T-helper 2 cell treated with Interferon-gamma antibody and Interleukin-4, amounts not matched to agents 5 μg/mL and 100 μg/mL, for 36 hours (primary cell): ENCODE measurements around the gene CCL17.

Experiments used
- DNase-seq: peaks from one replicate; pipeline ENCODE4 v3.0.0; 2021; ENCODE audit warnings: low spot score
- H3K27ac Mint-ChIP-seq: one replicate; pipeline ENCODE4 v1.8.0; 2021; ENCODE audit warnings: mild to moderate bottlenecking, mixed read lengths
- H3K27me3 Mint-ChIP-seq: one replicate; pipeline ENCODE4 v1.8.0; 2021; ENCODE audit warnings: low read depth, mixed read lengths
- H3K36me3 Mint-ChIP-seq: one replicate; pipeline ENCODE4 v1.8.0; 2021; ENCODE audit warnings: low read depth, mixed read lengths
- H3K4me1 Mint-ChIP-seq: one replicate; pipeline ENCODE4 v1.8.0; 2021; ENCODE audit warnings: low read depth, mixed read lengths
- H3K4me3 Mint-ChIP-seq: one replicate; pipeline ENCODE4 v1.8.0; 2022; ENCODE audit warnings: mild to moderate bottlenecking, moderate library complexity, mixed read lengths
- H3K9me3 Mint-ChIP-seq: one replicate; pipeline ENCODE4 v1.8.0; 2021; ENCODE audit warnings: mixed read lengths

Gene CCL17

GRCh38 chr16:57446531-57447185 lies 42.1 kb downstream of the CCL17 start:
- peak; percentile 12 for DNase-seq
- H3K27ac Mint-ChIP-seq: peak overlapping the region; percentile 89
- peak overlapping the region; percentile 97 for H3K4me3 Mint-ChIP-seq
- H3K36me3 Mint-ChIP-seq: peaks cover 12% of the 10 kb centered on the region
- peaks cover 2% of the 10 kb centered on the region for H3K9me3 Mint-ChIP-seq
- peaks cover 22% of the 10 kb centered on the region for H3K4me1 Mint-ChIP-seq
- H3K27me3 Mint-ChIP-seq: no peaks in the 10 kb centered on the region

- Mint-ChIP-seq H3K27me3 (no peaks in the 10 kb centered on the region), H3K4me3 (peak within 1 kb of the TSS; percentile 97), H3K9me3 (no peaks in the 10 kb centered on the region), H3K4me1 (peaks cover 22% of the 10 kb centered on the region), H3K36me3 (peaks cover 14% of the 10 kb centered on the region), H3K27ac (peak within 1 kb of the TSS; percentile 89)
- DNase-seq: peak; percentile 89
These were observed 42.8 kb downstream of the CCL17 start, which contains the start of the genes CIAPIN1 and COQ9 for GRCh38 chr16:57447186-57447962. Gene CIAPIN1 (minus strand): TSS chr16:57447385. CDS start chr16:57440928, 6,457 bp downstream. Gene COQ9 (plus strand): TSS chr16:57447479. CDS start chr16:57447506, 27 bp downstream.

- DNase-seq: no peak
- H3K4me1 Mint-ChIP-seq: peaks cover 13% of the 10 kb centered on the region
- no peaks in the 10 kb centered on the region for H3K9me3 Mint-ChIP-seq
- no peaks in the 10 kb centered on the region for H3K27me3 Mint-ChIP-seq
- no peak overlapping the region for H3K27ac Mint-ChIP-seq
- no peak overlapping the region for H3K4me3 Mint-ChIP-seq
- H3K36me3 Mint-ChIP-seq: peaks cover 29% of the 10 kb centered on the region
These were observed 47.5 kb downstream of the CCL17 start for GRCh38 chr16:57452021-57452420.

- no peaks in the 10 kb centered on the region for H3K27me3 Mint-ChIP-seq
- peaks cover 11% of the 10 kb centered on the region for H3K4me1 Mint-ChIP-seq
- H3K4me3 Mint-ChIP-seq: peak within 1 kb of the TSS; percentile 100
- peaks cover 28% of the 10 kb centered on the region for H3K36me3 Mint-ChIP-seq
- H3K9me3 Mint-ChIP-seq: no peaks in the 10 kb centered on the region
- peak; percentile 92 for DNase-seq
- H3K27ac Mint-ChIP-seq: peak within 1 kb of the TSS; percentile 99
These were observed 57.8 kb downstream of the CCL17 start, which contains the start of gene POLR2C for GRCh38 chr16:57462209-57462977. Gene POLR2C (plus strand): TSS chr16:57462679. CDS start chr16:57462725, 46 bp downstream.

GRCh38 chr16:57462978-57463362 lies 58.4 kb downstream of the CCL17 start:
- Mint-ChIP-seq H3K9me3 (no peaks in the 10 kb centered on the region), H3K27ac (peak overlapping the region; percentile 99), H3K27me3 (no peaks in the 10 kb centered on the region), H3K4me3 (peak overlapping the region; percentile 100), H3K4me1 (peaks cover 11% of the 10 kb centered on the region), H3K36me3 (peaks cover 31% of the 10 kb centered on the region)
- no peak for DNase-seq

- H3K4me1 Mint-ChIP-seq: peaks cover 11% of the 10 kb centered on the region
- peak overlapping the region; percentile 32 for H3K27ac Mint-ChIP-seq
- peaks cover 36% of the 10 kb centered on the region for H3K36me3 Mint-ChIP-seq
- H3K9me3 Mint-ChIP-seq: no peaks in the 10 kb centered on the region
- no peaks in the 10 kb centered on the region for H3K27me3 Mint-ChIP-seq
- no peak overlapping the region for H3K4me3 Mint-ChIP-seq
- no peak for DNase-seq
These were observed 60.0 kb downstream of the CCL17 start for GRCh38 chr16:57464523-57464922.
